ENCODE measurements around the gene FAM107B.

The FAM107B gene

GRCh38 chr10:14581553-14582321 is 193.0 kb downstream of the FAM107B start:
- Histone ChIP-seq H3K4ac (ENCODE audit: low read depth, low read length) (no peak overlapping the region), H2BK15ac (replicated peaks; ENCODE audit: low read depth) (no peak overlapping the region), H3K4me1 (ENCODE audit: control insufficient read depth, low read depth, low read length) (peaks cover 14% of the 10 kb centered on the region), H2BK5ac (ENCODE audit: low read length) (no peak overlapping the region), H3K27ac (ENCODE audit: low read depth, low read length) (no peak overlapping the region), H3K27me3 (ENCODE audit: insufficient read depth, low read length, poor library complexity) (no peaks in the 10 kb centered on the region), H3K56ac (ENCODE audit: low read length) (no peak overlapping the region), H3K36me3 (ENCODE audit: control insufficient read depth, insufficient read depth, low read length) (no peaks in the 10 kb centered on the region), H2AK5ac (ENCODE audit: low read length) (no peak overlapping the region), H3K23ac (ENCODE audit: low read length) (no peak overlapping the region), H3K9ac (ENCODE audit: low read length) (no peak overlapping the region), H3K79me1 (ENCODE audit: low read length) (peaks cover 9% of the 10 kb centered on the region), H3K18ac (ENCODE audit: low read length) (no peak overlapping the region), H4K8ac (ENCODE audit: low read depth, low read length) (no peak overlapping the region), H2BK120ac (ENCODE audit: low read depth, low read length) (no peak overlapping the region), H3K4me2 (ENCODE audit: low read length) (no peak overlapping the region), H3K79me2 (ENCODE audit: control insufficient read depth, insufficient read depth, low read length) (peaks cover 8% of the 10 kb centered on the region), H4K5ac (ENCODE audit: low read length) (no peak overlapping the region), H3K4me3 (ENCODE audit: low read length) (no peak overlapping the region)
- DNase-seq: no peak
- WGBS (ENCODE audit: extremely low coverage, insufficient coverage, low lambda C conversion rate): no CpG with 5 or more reads among the region's 7 CpGs

GRCh38 chr10:14580671-14581332 is 193.9 kb downstream of the FAM107B start:
- no peak overlapping the region for H2BK5ac ChIP-seq (ENCODE audit: low read length)
- H4K5ac ChIP-seq (ENCODE audit: low read length): no peak overlapping the region
- H2BK120ac ChIP-seq (ENCODE audit: low read depth, low read length): no peak overlapping the region
- H3K27me3 ChIP-seq (ENCODE audit: insufficient read depth, low read length, poor library complexity): no peaks in the 10 kb centered on the region
- H3K4me2 ChIP-seq (ENCODE audit: low read length): no peak overlapping the region
- H3K23ac ChIP-seq (ENCODE audit: low read length): no peak overlapping the region
- H3K36me3 ChIP-seq (ENCODE audit: control insufficient read depth, insufficient read depth, low read length): no peaks in the 10 kb centered on the region
- H3K79me2 ChIP-seq (ENCODE audit: control insufficient read depth, insufficient read depth, low read length): peaks cover 9% of the 10 kb centered on the region
- H3K4ac ChIP-seq (ENCODE audit: low read depth, low read length): no peak overlapping the region
- H3K56ac ChIP-seq (ENCODE audit: low read length): no peak overlapping the region
- peaks cover 9% of the 10 kb centered on the region for H3K79me1 ChIP-seq (ENCODE audit: low read length)
- no peak overlapping the region for H3K27ac ChIP-seq (ENCODE audit: low read depth, low read length)
- no peak overlapping the region for H2BK15ac ChIP-seq (replicated peaks; ENCODE audit: low read depth)
- DNase-seq: no peak
- H3K4me3 ChIP-seq (ENCODE audit: low read length): no peak overlapping the region
- H3K4me1 ChIP-seq (ENCODE audit: control insufficient read depth, low read depth, low read length): peaks cover 10% of the 10 kb centered on the region
- H2AK5ac ChIP-seq (ENCODE audit: low read length): no peak overlapping the region
- no peak overlapping the region for H4K8ac ChIP-seq (ENCODE audit: low read depth, low read length)
- H3K9ac ChIP-seq (ENCODE audit: low read length): no peak overlapping the region
- WGBS (ENCODE audit: extremely low coverage, insufficient coverage, low lambda C conversion rate): no CpG with 5 or more reads among the region's 13 CpGs
- no peak overlapping the region for H3K18ac ChIP-seq (ENCODE audit: low read length)

- Histone ChIP-seq H3K27ac (ENCODE audit: low read depth, low read length) (peak overlapping the region; percentile 18), H3K79me2 (ENCODE audit: control insufficient read depth, insufficient read depth, low read length) (peaks cover 14% of the 10 kb centered on the region), H3K4me3 (ENCODE audit: low read length) (no peak overlapping the region), H2BK120ac (ENCODE audit: low read depth, low read length) (no peak overlapping the region), H4K8ac (ENCODE audit: low read depth, low read length) (no peak overlapping the region), H2BK15ac (replicated peaks; ENCODE audit: low read depth) (no peak overlapping the region), H3K27me3 (ENCODE audit: insufficient read depth, low read length, poor library complexity) (no peaks in the 10 kb centered on the region), H3K9ac (ENCODE audit: low read length) (no peak overlapping the region), H3K56ac (ENCODE audit: low read length) (no peak overlapping the region), H3K18ac (ENCODE audit: low read length) (no peak overlapping the region), H2AK5ac (ENCODE audit: low read length) (no peak overlapping the region), H4K5ac (ENCODE audit: low read length) (no peak overlapping the region), H3K4me1 (ENCODE audit: control insufficient read depth, low read depth, low read length) (peaks cover 8% of the 10 kb centered on the region), H3K23ac (ENCODE audit: low read length) (no peak overlapping the region), H3K79me1 (ENCODE audit: low read length) (peaks cover 13% of the 10 kb centered on the region), H3K4ac (ENCODE audit: low read depth, low read length) (no peak overlapping the region), H2BK5ac (ENCODE audit: low read length) (no peak overlapping the region), H3K4me2 (ENCODE audit: low read length) (no peak overlapping the region), H3K36me3 (ENCODE audit: control insufficient read depth, insufficient read depth, low read length) (no peaks in the 10 kb centered on the region)
- no peak for DNase-seq
- no CpG with 5 or more reads among the region's 1 CpG for WGBS (ENCODE audit: extremely low coverage, insufficient coverage, low lambda C conversion rate)
Observed at GRCh38 chr10:14579405-14579804, 195.3 kb downstream of the FAM107B start.

- no peak overlapping the region for H3K4me3 ChIP-seq (ENCODE audit: low read length)
- H4K5ac ChIP-seq (ENCODE audit: low read length): no peak overlapping the region
- H3K18ac ChIP-seq (ENCODE audit: low read length): no peak overlapping the region
- H3K4me2 ChIP-seq (ENCODE audit: low read length): no peak overlapping the region
- H3K79me2 ChIP-seq (ENCODE audit: control insufficient read depth, insufficient read depth, low read length): peaks cover 12% of the 10 kb centered on the region
- no peak overlapping the region for H3K9ac ChIP-seq (ENCODE audit: low read length)
- no peaks in the 10 kb centered on the region for H3K27me3 ChIP-seq (ENCODE audit: insufficient read depth, low read length, poor library complexity)
- H2BK120ac ChIP-seq (ENCODE audit: low read depth, low read length): no peak overlapping the region
- H3K79me1 ChIP-seq (ENCODE audit: low read length): peaks cover 11% of the 10 kb centered on the region
- no peak overlapping the region for H2BK15ac ChIP-seq (replicated peaks; ENCODE audit: low read depth)
- H3K27ac ChIP-seq (ENCODE audit: low read depth, low read length): peak overlapping the region; percentile 4
- no peaks in the 10 kb centered on the region for H3K36me3 ChIP-seq (ENCODE audit: control insufficient read depth, insufficient read depth, low read length)
- H4K8ac ChIP-seq (ENCODE audit: low read depth, low read length): no peak overlapping the region
- peaks cover 8% of the 10 kb centered on the region for H3K4me1 ChIP-seq (ENCODE audit: control insufficient read depth, low read depth, low read length)
- H3K23ac ChIP-seq (ENCODE audit: low read length): no peak overlapping the region
- WGBS (ENCODE audit: extremely low coverage, insufficient coverage, low lambda C conversion rate): no CpG with 5 or more reads among the region's 18 CpGs
- peak; percentile 85 for DNase-seq
- H2AK5ac ChIP-seq (ENCODE audit: low read length): no peak overlapping the region
- H3K56ac ChIP-seq (ENCODE audit: low read length): peak overlapping the region; percentile 57
- no peak overlapping the region for H2BK5ac ChIP-seq (ENCODE audit: low read length)
- H3K4ac ChIP-seq (ENCODE audit: low read depth, low read length): no peak overlapping the region
Observed at GRCh38 chr10:14578060-14578952, 196.4 kb downstream of the FAM107B start.

- no CpG with 5 or more reads among the region's 6 CpGs for WGBS (ENCODE audit: extremely low coverage, insufficient coverage, low lambda C conversion rate)
- H3K36me3 ChIP-seq (ENCODE audit: control insufficient read depth, insufficient read depth, low read length): no peaks in the 10 kb centered on the region
- H2BK120ac ChIP-seq (ENCODE audit: low read depth, low read length): no peak overlapping the region
- H3K23ac ChIP-seq (ENCODE audit: low read length): no peak overlapping the region
- H3K27me3 ChIP-seq (ENCODE audit: insufficient read depth, low read length, poor library complexity): no peaks in the 10 kb centered on the region
- H3K4me3 ChIP-seq (ENCODE audit: low read length): no peak overlapping the region
- H3K9ac ChIP-seq (ENCODE audit: low read length): no peak overlapping the region
- no peak overlapping the region for H4K8ac ChIP-seq (ENCODE audit: low read depth, low read length)
- H3K18ac ChIP-seq (ENCODE audit: low read length): no peak overlapping the region
- H3K27ac ChIP-seq (ENCODE audit: low read depth, low read length): no peak overlapping the region
- H3K79me1 ChIP-seq (ENCODE audit: low read length): peaks cover 15% of the 10 kb centered on the region
- no peak overlapping the region for H4K5ac ChIP-seq (ENCODE audit: low read length)
- no peak overlapping the region for H3K56ac ChIP-seq (ENCODE audit: low read length)
- DNase-seq: no peak
- peaks cover 15% of the 10 kb centered on the region for H3K79me2 ChIP-seq (ENCODE audit: control insufficient read depth, insufficient read depth, low read length)
- no peak overlapping the region for H2AK5ac ChIP-seq (ENCODE audit: low read length)
- H3K4ac ChIP-seq (ENCODE audit: low read depth, low read length): no peak overlapping the region
- H3K4me2 ChIP-seq (ENCODE audit: low read length): no peak overlapping the region
- peaks cover 8% of the 10 kb centered on the region for H3K4me1 ChIP-seq (ENCODE audit: control insufficient read depth, low read depth, low read length)
- no peak overlapping the region for H2BK5ac ChIP-seq (ENCODE audit: low read length)
- no peak overlapping the region for H2BK15ac ChIP-seq (replicated peaks; ENCODE audit: low read depth)
Observed at GRCh38 chr10:14574885-14575284, 199.8 kb downstream of the FAM107B start.

Measured in mesendoderm (in vitro differentiated cells).